ENCODE measurements around the gene FGR. TPM values are rescaled to one million over a fixed set of nuclear protein-coding genes. Genes with fewer than 3 reads are reported as not detected.

The FGR gene
- total RNA-seq, 4 donors from 2014 or later, result 3.0 to 9.2 (median 5.9) TPM

- peak overlapping the region; percentile 65 for H3K27ac ChIP-seq
- H3K36me3 ChIP-seq, result peaks cover 3% of the 10 kb centered on the region
- no peak for DNase-seq (ENCODE audit: low spot score in 2 of 2)
- WGBS, result 32% methylated on average over 4 of the region's 9 CpGs
- TF ChIP-seq POLR2A (IDR thresholded peaks at IDR 0.05) (no peak), CTCF (IDR thresholded peaks at IDR 0.05) (no peak), EP300 (IDR thresholded peaks at IDR 0.05) (no peak), POLR2AphosphoS5 (IDR thresholded peaks at IDR 0.05) (no peak)
- H3K27me3 ChIP-seq, result no peaks in the 10 kb centered on the region
- H3K4me1 ChIP-seq, result peaks cover 86% of the 10 kb centered on the region
- H3K4me3 ChIP-seq, result peak overlapping the region; percentile 19
- no peaks in the 10 kb centered on the region for H3K9me3 ChIP-seq
These were observed 35.1 kb downstream of the FGR start for GRCh38 chr1:27599605-27600497.

- no peaks in the 10 kb centered on the region for H3K27me3 ChIP-seq
- no peaks in the 10 kb centered on the region for H3K9me3 ChIP-seq
- H3K27ac ChIP-seq, result peak overlapping the region; percentile 65
- no peak for DNase-seq (ENCODE audit: low spot score in 2 of 2)
- peaks cover 3% of the 10 kb centered on the region for H3K36me3 ChIP-seq
- WGBS, result 3% methylated on average over 6 of the region's 6 CpGs
- H3K4me1 ChIP-seq, result peaks cover 87% of the 10 kb centered on the region
- TF ChIP-seq EP300 (IDR thresholded peaks at IDR 0.05), result no peak
- TF ChIP-seq POLR2AphosphoS5 (IDR thresholded peaks at IDR 0.05), result no peak
- no peak for TF ChIP-seq POLR2A (IDR thresholded peaks at IDR 0.05)
- H3K4me3 ChIP-seq, result peak overlapping the region; percentile 19
These were observed 36.0 kb downstream of the FGR start for GRCh38 chr1:27598902-27599528.

- TF ChIP-seq EP300 (IDR thresholded peaks at IDR 0.05), result no peak
- no peak for TF ChIP-seq POLR2AphosphoS5 (IDR thresholded peaks at IDR 0.05)
- no peak for TF ChIP-seq CTCF (IDR thresholded peaks at IDR 0.05)
- no peak for TF ChIP-seq POLR2A (IDR thresholded peaks at IDR 0.05)
- Histone ChIP-seq H3K27me3 (no peaks in the 10 kb centered on the region), H3K4me1 (peaks cover 93% of the 10 kb centered on the region), H3K9me3 (no peaks in the 10 kb centered on the region), H3K27ac (peak overlapping the region; percentile 65), H3K36me3 (peaks cover 3% of the 10 kb centered on the region), H3K4me3 (no peak overlapping the region)
- DNase-seq (ENCODE audit: low spot score in 2 of 2), result no peak
- WGBS, result 17% methylated on average over 2 of the region's 3 CpGs
These were observed 36.7 kb downstream of the FGR start for GRCh38 chr1:27598295-27598687.

GRCh38 chr1:27597516-27598294 lies 37.3 kb downstream of the FGR start:
- Histone ChIP-seq H3K36me3 (peaks cover 3% of the 10 kb centered on the region), H3K4me3 (no peak overlapping the region), H3K27me3 (no peaks in the 10 kb centered on the region), H3K4me1 (peaks cover 99% of the 10 kb centered on the region), H3K9me3 (no peaks in the 10 kb centered on the region), H3K27ac (peak overlapping the region; percentile 65)
- TF ChIP-seq CTCF (IDR thresholded peaks at IDR 0.05) (no peak), EP300 (IDR thresholded peaks at IDR 0.05) (no peak), POLR2A (IDR thresholded peaks at IDR 0.05) (no peak), POLR2AphosphoS5 (IDR thresholded peaks at IDR 0.05) (no peak)
- 63% methylated on average over 6 of the region's 7 CpGs for WGBS
- no peak for DNase-seq (ENCODE audit: low spot score in 2 of 2)

GRCh38 chr1:27596986-27597385 lies 38.0 kb downstream of the FGR start:
- Histone ChIP-seq H3K27me3 (no peaks in the 10 kb centered on the region), H3K27ac (no peak overlapping the region), H3K36me3 (peaks cover 3% of the 10 kb centered on the region), H3K4me3 (no peak overlapping the region), H3K4me1 (peaks cover 99% of the 10 kb centered on the region), H3K9me3 (no peaks in the 10 kb centered on the region)
- 60% methylated on average over 4 of the region's 4 CpGs for WGBS
- no peak for DNase-seq (ENCODE audit: low spot score in 2 of 2)
- TF ChIP-seq POLR2AphosphoS5 (IDR thresholded peaks at IDR 0.05) (no peak), CTCF (IDR thresholded peaks at IDR 0.05) (no peak), POLR2A (IDR thresholded peaks at IDR 0.05) (no peak), EP300 (IDR thresholded peaks at IDR 0.05) (no peak)
